Activated T-helper 17 cell treated with anti-CD3 and anti-CD28 coated beads, Interleukin-2, amount 50 U/mL, for 72 hours (primary cell): ENCODE measurements around the gene NEK11. TPM values are rescaled to one million over a fixed set of nuclear protein-coding genes. Genes with fewer than 3 reads are reported as not detected.

Source experiments
- ATAC-seq: fragments of 150-1000 bp; cut with Tn5 transposase; replicated peaks from 2 replicates; pipeline ENCODE4 v1.10.0; 2021; ENCODE audit warnings: mild to moderate bottlenecking, moderate library complexity
- H3K27ac Mint-ChIP-seq: one replicate; pipeline ENCODE4 v1.8.0; 2022; ENCODE audit warnings: mixed read lengths
- H3K27me3 Mint-ChIP-seq: one replicate; pipeline ENCODE4 v1.8.0; 2022; ENCODE audit warnings: mixed read lengths
- H3K36me3 Mint-ChIP-seq: one replicate; pipeline ENCODE4 v1.8.0; 2022; ENCODE audit warnings: low read depth, mild to moderate bottlenecking, mixed read lengths
- H3K4me1 Mint-ChIP-seq: one replicate; pipeline ENCODE4 v1.8.0; 2022; ENCODE audit warnings: mixed read lengths
- H3K4me3 Mint-ChIP-seq: one replicate; pipeline ENCODE4 v1.8.0; 2022; ENCODE audit warnings: mild to moderate bottlenecking, mixed read lengths
- H3K9me3 Mint-ChIP-seq: one replicate; pipeline ENCODE4 v1.8.0; 2022; ENCODE audit warnings: mixed read lengths
- total RNA-seq, 2 donors: library from RNA; stranded (reverse); gene quantifications; one replicate each; pipeline ENCODE4 v1.2.3, GENCODE V29; 2022

The NEK11 gene
- total RNA-seq, 2 donors from 2014 or later = 3.1 to 3.2 TPM

DNA sequence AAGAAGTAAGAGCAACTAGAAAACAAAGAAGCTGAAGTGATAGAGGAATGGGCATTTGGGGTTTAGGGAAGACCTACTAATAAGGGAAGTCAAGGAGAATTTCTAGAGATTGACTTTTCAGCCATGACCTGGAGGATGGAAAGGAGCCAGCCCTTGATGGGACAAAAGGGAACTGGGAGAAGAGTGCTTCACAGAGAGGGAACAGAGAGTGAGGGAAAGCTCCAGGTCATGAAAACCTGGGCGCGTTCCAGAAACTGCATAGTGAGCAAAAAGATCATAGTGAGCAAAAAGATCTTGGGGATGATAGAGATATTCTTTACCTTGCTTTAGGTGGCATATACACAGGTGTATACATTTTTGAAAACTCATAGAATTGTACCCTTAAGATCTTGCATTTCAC, 211.8 kb downstream of the NEK11 start:
- Mint-ChIP-seq H3K27ac (no peak overlapping the region), H3K9me3 (no peaks in the 10 kb centered on the region), H3K36me3 (no peaks in the 10 kb centered on the region), H3K4me3 (no peak overlapping the region), H3K4me1 (no peaks in the 10 kb centered on the region), H3K27me3 (no peaks in the 10 kb centered on the region)
- no peak for ATAC-seq

DNA sequence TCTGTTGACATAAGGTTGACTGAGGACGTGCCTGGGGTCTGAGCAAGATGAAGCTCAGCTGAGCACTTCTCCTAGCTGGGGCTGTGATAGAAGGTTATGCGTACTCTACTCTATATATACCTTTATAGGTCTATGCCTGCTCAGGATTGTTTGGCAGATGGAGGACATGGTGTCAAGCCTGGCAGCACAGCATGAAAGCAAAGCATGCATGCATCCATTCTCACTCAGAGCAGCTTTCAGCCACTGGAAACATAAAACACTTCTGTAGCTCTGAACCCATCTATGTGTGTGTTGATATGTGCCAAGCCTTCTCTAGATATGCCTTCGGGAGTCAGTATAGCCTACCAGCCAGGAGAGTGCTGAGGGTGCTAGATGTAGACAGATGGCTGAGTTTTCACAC, 212.6 kb downstream of the NEK11 start:
- H3K27ac Mint-ChIP-seq = no peak overlapping the region
- H3K9me3 Mint-ChIP-seq = no peaks in the 10 kb centered on the region
- ATAC-seq = no peak
- H3K4me3 Mint-ChIP-seq = no peak overlapping the region
- no peaks in the 10 kb centered on the region for H3K36me3 Mint-ChIP-seq
- H3K4me1 Mint-ChIP-seq = no peaks in the 10 kb centered on the region
- no peaks in the 10 kb centered on the region for H3K27me3 Mint-ChIP-seq

DNA sequence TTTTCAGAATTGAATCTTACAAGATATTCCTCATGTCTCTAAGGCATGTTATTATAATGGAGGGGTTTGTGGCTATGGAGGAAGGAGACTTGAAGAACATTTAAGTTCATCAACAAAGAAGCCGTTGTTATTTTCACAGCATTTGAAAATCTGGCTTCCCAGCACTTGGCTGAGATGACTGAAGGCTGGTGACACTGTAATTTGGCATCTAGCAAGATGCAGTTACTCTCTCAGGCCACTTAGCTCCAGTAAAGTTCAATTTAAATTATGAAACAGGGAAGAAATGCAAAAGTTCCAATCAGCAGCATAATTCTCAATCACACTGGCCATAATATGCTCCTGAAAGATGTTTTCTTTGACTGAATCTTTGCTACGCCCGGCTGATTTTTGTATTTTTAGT, 215.5 kb downstream of the NEK11 start:
- Mint-ChIP-seq H3K4me1 (no peaks in the 10 kb centered on the region), H3K27me3 (no peaks in the 10 kb centered on the region), H3K9me3 (peaks cover 7% of the 10 kb centered on the region), H3K27ac (no peak overlapping the region), H3K36me3 (no peaks in the 10 kb centered on the region), H3K4me3 (no peak overlapping the region)
- ATAC-seq = no peak

DNA sequence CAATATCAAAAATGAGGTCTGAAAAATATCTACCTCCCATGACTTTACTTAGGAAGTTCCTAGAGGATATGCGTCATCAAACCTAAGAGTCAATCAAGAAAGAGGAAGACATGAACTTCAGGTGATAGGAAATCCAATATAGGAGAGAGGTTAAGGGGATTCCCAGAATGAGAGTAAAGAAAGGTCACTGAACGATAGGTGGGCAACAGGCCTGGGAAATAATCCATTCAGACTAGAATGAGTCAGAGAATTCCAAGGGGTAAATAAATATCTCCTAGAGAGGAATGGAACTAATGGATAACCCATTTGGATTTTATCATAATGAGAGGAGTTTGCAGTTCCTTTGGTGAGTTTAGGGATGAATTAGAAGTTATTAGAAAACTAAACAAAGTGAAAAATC, 223.8 kb downstream of the NEK11 start:
- Mint-ChIP-seq H3K27ac (no peak overlapping the region), H3K9me3 (peaks cover 10% of the 10 kb centered on the region), H3K4me3 (no peak overlapping the region), H3K27me3 (peaks cover 4% of the 10 kb centered on the region), H3K36me3 (no peaks in the 10 kb centered on the region), H3K4me1 (no peaks in the 10 kb centered on the region)
- no peak for ATAC-seq

DNA sequence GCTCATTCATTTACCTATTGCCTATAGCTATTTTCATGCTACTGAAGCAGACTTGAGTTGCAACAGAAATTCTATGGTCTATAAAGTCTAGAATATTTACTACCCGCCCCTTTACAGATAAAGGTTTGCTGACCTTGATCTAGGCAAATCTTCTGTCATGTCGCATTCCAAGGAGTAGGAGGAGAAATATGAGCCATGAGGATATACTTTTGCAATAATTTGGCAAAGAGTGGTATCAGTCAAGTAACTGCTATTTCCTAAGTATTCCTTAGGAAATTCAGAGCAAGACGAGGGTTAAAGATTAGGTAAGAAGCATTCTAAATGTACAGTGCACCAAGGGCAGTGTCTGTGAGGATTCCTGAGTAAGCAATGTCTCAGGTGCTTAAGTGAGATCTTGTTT, 233.8 kb downstream of the NEK11 start:
- H3K4me3 Mint-ChIP-seq = no peak overlapping the region
- no peaks in the 10 kb centered on the region for H3K27me3 Mint-ChIP-seq
- H3K9me3 Mint-ChIP-seq = no peaks in the 10 kb centered on the region
- no peaks in the 10 kb centered on the region for H3K4me1 Mint-ChIP-seq
- no peak overlapping the region for H3K27ac Mint-ChIP-seq
- no peak for ATAC-seq
- no peaks in the 10 kb centered on the region for H3K36me3 Mint-ChIP-seq

DNA sequence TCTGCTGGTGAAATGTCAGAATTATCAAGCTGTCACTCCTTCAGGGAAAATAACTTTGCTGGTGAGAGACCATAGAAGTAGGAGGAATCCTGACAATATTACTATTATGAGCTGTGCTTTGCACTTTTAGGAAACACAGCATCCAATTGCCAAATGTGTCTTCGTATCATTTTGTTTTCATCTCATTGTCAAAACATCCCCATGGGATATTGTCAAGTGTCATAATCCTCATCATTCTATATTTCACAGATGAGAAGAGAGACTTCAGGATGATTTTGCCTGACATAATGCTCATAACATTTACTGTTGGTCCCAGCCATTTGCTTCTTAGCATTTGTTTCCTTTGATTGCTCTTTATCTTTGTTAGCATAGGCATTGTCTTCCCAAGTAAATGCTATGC, 234.4 kb downstream of the NEK11 start:
- Mint-ChIP-seq H3K9me3 (peaks cover 2% of the 10 kb centered on the region), H3K4me3 (no peak overlapping the region), H3K27me3 (no peaks in the 10 kb centered on the region), H3K27ac (no peak overlapping the region), H3K36me3 (no peaks in the 10 kb centered on the region), H3K4me1 (no peaks in the 10 kb centered on the region)
- no peak for ATAC-seq

DNA sequence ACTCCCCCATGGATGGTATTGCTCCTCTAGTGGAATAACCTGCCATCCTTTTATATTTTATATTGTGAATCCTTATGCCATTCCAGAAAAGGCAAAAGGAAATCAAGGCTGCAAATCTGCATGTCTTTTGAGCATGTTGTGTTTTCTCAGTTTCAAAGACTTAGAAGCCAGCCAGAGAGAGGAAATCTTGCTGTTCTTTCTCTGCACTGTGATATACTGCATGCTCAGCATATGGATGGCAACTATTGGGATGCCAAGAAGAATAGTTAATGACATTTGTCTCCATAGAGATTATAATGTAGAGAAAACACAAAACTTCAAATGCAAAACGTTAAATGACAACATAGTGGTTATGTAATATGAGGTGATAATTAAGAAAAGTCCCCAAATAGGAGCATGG, 248.9 kb downstream of the NEK11 start:
- Mint-ChIP-seq H3K4me1 (no peaks in the 10 kb centered on the region), H3K27ac (no peak overlapping the region), H3K36me3 (no peaks in the 10 kb centered on the region), H3K27me3 (no peaks in the 10 kb centered on the region), H3K9me3 (peaks cover 3% of the 10 kb centered on the region), H3K4me3 (no peak overlapping the region)
- no peak for ATAC-seq

DNA sequence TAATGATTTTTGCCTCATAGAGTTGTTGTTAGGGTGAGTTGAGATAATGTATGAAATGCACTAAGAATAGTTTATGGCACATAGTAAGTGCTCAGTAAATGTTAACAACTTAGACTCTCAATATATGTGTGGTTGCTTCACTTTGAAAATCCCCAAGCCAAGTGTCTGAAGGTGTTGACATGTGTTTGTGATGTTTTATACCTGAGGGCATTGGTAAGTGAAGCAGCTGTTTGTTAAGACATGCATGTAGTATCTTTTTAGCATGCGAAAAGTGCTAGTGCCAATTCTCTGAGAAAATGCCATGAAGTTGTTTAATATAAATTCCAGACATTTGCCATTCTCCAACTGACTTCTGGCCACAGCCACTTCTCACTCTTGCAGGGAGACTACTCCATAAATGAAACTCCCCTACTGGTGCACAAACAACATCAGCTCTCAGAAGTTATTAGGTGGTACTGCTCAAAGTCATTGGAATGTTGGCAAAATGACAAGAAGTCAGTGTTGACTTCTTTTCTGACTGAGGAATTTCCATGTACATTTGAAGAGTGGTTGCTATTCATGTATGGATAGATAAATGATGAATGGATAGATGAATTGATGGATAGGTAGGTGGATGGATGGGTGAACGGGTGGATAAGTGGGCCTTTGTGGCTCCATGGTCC, 251.3 kb downstream of the NEK11 start:
- Mint-ChIP-seq H3K36me3 (no peaks in the 10 kb centered on the region), H3K27me3 (no peaks in the 10 kb centered on the region), H3K27ac (no peak overlapping the region), H3K4me3 (no peak overlapping the region), H3K4me1 (no peaks in the 10 kb centered on the region), H3K9me3 (peaks cover 3% of the 10 kb centered on the region)
- no peak for ATAC-seq

DNA sequence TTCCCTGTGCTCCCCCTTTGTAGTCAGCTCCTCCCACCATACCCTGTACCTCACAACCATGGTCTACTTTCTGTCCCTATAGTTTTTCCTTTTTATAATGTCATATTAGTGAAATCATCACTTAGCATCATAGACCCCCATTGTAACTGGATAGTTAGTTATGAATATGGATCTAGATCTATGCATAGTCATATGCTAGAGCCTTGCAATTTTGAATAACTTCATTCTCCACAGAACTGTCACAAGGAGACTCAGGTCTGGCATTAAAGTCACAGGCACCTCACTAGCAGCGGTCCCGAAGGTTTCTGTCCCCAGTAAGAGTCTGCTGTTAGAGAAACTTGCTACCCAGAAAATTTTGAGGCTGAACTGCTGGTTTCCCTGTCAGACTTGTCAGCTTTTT, 252.9 kb downstream of the NEK11 start:
- H3K4me1 Mint-ChIP-seq = no peaks in the 10 kb centered on the region
- H3K27ac Mint-ChIP-seq = no peak overlapping the region
- no peaks in the 10 kb centered on the region for H3K27me3 Mint-ChIP-seq
- no peak for ATAC-seq
- no peak overlapping the region for H3K4me3 Mint-ChIP-seq
- peaks cover 3% of the 10 kb centered on the region for H3K9me3 Mint-ChIP-seq
- H3K36me3 Mint-ChIP-seq = no peaks in the 10 kb centered on the region

DNA sequence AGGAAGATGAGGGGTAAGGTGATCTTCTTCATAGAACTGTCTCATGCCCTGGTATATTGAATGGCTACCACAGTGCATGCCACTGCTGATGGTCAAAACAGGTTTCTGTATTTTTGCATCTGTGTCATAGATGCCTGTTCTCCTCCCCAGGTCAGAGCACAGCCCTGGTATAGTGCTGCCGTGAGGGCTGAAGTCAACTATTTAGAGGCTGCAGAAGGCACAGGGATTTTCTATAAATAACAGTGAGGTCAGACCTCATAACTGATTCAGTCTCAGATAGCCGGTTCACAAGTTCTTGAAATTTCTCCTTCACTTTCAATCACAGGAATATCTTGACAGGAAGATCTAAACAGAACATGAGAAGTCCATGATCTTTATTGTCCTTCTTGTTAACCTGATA, 255.7 kb downstream of the NEK11 start:
- no peak for ATAC-seq
- Mint-ChIP-seq H3K4me1 (no peaks in the 10 kb centered on the region), H3K9me3 (no peaks in the 10 kb centered on the region), H3K4me3 (no peak overlapping the region), H3K27ac (no peak overlapping the region), H3K36me3 (no peaks in the 10 kb centered on the region), H3K27me3 (no peaks in the 10 kb centered on the region)

DNA sequence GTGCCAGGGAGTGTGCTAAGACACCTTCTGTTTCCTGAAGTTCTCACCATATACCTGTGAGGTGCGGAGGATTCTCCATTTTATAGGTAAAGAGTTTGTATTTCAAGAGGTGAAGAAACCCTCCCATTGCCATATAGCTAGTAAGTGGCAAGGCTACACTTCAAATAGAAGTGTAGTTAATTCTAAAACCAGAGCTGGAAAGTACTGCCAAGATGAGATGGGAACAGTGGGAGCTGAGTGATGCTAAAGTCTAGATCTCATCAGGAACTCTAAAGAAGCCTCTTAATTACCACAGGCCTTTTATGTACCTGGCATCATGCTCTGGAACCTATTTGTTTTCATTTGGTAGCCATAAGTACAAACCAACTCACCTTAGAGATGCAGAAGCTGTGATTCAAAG, 256.3 kb downstream of the NEK11 start:
- H3K4me3 Mint-ChIP-seq = no peak overlapping the region
- no peaks in the 10 kb centered on the region for H3K4me1 Mint-ChIP-seq
- ATAC-seq = no peak
- H3K9me3 Mint-ChIP-seq = no peaks in the 10 kb centered on the region
- H3K27ac Mint-ChIP-seq = no peak overlapping the region
- no peaks in the 10 kb centered on the region for H3K27me3 Mint-ChIP-seq
- H3K36me3 Mint-ChIP-seq = no peaks in the 10 kb centered on the region

DNA sequence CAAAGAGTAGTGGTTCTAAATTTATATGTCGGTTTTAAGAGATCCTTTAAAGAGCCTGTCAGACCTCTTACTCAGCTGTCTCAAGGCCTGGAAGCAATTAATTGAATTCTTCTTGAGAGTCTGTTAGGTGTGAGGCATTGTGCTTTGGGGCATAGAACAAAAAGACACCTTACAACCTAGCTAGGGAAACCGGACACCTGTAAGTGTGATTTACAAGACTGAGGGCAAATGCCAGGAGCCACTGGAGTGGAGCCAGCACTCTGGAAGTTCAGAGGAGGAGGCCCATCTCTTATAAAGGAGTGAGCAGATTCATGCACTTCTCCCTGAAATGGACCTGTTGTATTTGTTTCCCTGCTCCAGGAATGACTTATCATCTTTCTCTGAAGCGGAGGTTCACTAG, 257.2 kb downstream of the NEK11 start:
- H3K9me3 Mint-ChIP-seq = no peaks in the 10 kb centered on the region
- no peaks in the 10 kb centered on the region for H3K4me1 Mint-ChIP-seq
- H3K27me3 Mint-ChIP-seq = no peaks in the 10 kb centered on the region
- H3K27ac Mint-ChIP-seq = no peak overlapping the region
- ATAC-seq = no peak
- no peak overlapping the region for H3K4me3 Mint-ChIP-seq
- H3K36me3 Mint-ChIP-seq = no peaks in the 10 kb centered on the region

DNA sequence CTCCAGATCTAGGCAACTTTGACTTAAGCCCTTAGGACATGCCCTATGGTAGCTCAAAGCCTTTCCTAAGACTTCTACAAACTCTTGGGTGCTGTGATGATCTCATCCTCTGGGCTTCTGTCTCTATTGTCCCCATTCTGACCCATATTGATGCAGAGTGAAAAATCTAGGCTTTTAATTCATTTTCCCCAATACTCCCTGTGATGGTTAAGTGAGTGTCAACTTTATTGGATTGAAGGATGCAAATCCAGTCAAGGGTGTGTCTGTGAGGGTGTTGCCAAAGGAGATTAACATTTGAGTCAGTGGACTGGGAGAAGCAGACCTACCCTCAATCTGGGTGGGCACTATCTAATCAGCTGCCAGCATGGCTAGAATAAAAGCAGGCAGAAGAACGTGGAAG, 257.6 kb downstream of the NEK11 start:
- ATAC-seq = no peak
- Mint-ChIP-seq H3K4me1 (no peaks in the 10 kb centered on the region), H3K4me3 (no peak overlapping the region), H3K36me3 (no peaks in the 10 kb centered on the region), H3K9me3 (no peaks in the 10 kb centered on the region), H3K27me3 (no peaks in the 10 kb centered on the region), H3K27ac (no peak overlapping the region)

DNA sequence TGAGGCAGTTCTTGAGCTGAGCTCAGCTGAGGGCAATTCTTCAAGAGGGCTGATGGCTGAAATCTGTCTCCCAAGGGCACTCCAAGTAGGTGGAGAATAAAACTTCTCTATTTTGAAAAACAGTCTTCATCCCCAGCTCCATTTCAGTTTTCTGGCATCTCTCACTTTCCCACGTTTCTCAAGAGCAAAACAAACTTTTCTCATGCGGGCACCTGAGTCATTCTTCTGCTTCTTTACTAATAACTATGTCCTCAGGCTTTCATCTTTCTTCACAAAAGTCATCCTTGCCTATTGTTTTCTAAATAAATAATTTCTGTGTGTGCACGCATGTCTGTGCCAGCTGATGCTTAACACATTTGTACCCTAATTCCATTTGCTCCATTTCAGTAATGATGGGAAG, 258.8 kb downstream of the NEK11 start:
- no peaks in the 10 kb centered on the region for H3K4me1 Mint-ChIP-seq
- H3K36me3 Mint-ChIP-seq = no peaks in the 10 kb centered on the region
- H3K27me3 Mint-ChIP-seq = no peaks in the 10 kb centered on the region
- no peak for ATAC-seq
- no peaks in the 10 kb centered on the region for H3K9me3 Mint-ChIP-seq
- no peak overlapping the region for H3K4me3 Mint-ChIP-seq
- H3K27ac Mint-ChIP-seq = no peak overlapping the region

DNA sequence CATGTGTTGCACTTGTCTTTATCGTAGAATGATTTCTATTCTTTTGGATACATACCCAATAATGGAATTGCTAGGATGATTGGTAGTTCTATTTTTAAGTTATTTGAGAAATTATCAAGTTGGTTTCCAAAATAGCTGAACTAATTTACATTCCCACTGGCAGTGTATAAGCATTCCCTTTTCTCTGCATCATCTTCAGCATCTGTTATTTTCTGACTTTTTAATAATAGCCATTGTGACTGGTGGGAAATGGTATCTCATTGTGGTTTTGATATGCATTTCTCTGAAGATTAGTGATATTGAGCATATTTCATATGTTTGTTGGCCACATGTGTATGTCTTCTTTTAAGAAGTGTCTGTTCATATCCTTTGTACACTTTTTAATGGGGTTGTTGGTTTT, 273.2 kb downstream of the NEK11 start:
- H3K27me3 Mint-ChIP-seq = peaks cover 4% of the 10 kb centered on the region
- H3K4me1 Mint-ChIP-seq = no peaks in the 10 kb centered on the region
- H3K9me3 Mint-ChIP-seq = no peaks in the 10 kb centered on the region
- H3K4me3 Mint-ChIP-seq = no peak overlapping the region
- H3K36me3 Mint-ChIP-seq = no peaks in the 10 kb centered on the region
- no peak for ATAC-seq
- H3K27ac Mint-ChIP-seq = no peak overlapping the region

DNA sequence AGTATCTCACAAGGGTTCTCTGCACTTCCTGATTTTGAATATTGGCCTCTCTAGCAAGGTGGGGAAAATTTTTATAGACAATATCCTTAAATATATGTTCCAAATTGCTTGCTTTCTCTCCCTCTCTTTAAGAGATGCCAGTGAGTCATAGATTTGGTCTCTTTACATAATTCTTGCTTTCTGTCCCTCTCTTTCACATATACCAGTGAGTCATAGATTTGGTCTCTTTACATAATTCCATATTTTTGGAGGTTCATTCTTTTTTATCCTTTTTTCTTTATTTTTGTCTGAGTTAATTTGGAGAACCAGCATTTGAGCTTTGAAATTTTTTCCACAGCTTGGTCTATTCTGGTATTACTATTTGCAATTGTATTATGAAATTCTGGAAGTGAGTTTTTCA, 277.2 kb downstream of the NEK11 start:
- no peak for ATAC-seq
- no peak overlapping the region for H3K4me3 Mint-ChIP-seq
- H3K27me3 Mint-ChIP-seq = peaks cover 4% of the 10 kb centered on the region
- H3K4me1 Mint-ChIP-seq = no peaks in the 10 kb centered on the region
- no peaks in the 10 kb centered on the region for H3K36me3 Mint-ChIP-seq
- H3K9me3 Mint-ChIP-seq = no peaks in the 10 kb centered on the region
- no peak overlapping the region for H3K27ac Mint-ChIP-seq
